Activated gamma-delta T cell (primary cell): ENCODE results near the gene TECPR2.
"Not testable (repeated sequence)": the region's sequence is repeated elsewhere in the genome, so short reads cannot be mapped to it uniquely, and the experiment has no call there.

ENCODE experiments used
- DNase-seq: peaks from one replicate; lab custom pipeline; 2025; lab: John Stamatoyannopoulos, UW
- total RNA-seq, 2 donors: gene quantifications; one replicate each; lab custom pipeline; 2026; lab: John Stamatoyannopoulos, UW

Gene TECPR2
- total RNA-seq: 24.4 to 24.8 reads per million in 2 donors

- DNase-seq: peak; percentile 96
Observed at GRCh38 chr14:102362545-102363181, at the start of gene TECPR2, which contains the start of gene CINP. Gene TECPR2, plus strand, starts transcription at chr14:102362941. Its CDS starts 13,781 bp downstream, at chr14:102376722. Gene CINP, minus strand, starts transcription at chr14:102362890. Its CDS starts 39 bp downstream, at chr14:102362851.

- peak; percentile 63 for DNase-seq
Observed at GRCh38 chr14:102314242-102315011, 48.3 kb upstream of the TECPR2 start.

GRCh38 chr14:102315121-102315520, 47.6 kb upstream of the TECPR2 start:
- DNase-seq: no peak

GRCh38 chr14:102316338-102316742, 46.4 kb upstream of the TECPR2 start:
- DNase-seq: no peak

GRCh38 chr14:102316743-102317563, 45.8 kb upstream of the TECPR2 start:
- DNase-seq: peak; percentile 94

GRCh38 chr14:102317564-102318248, 45.0 kb upstream of the TECPR2 start:
- no peak for DNase-seq

GRCh38 chr14:102318781-102319276, 43.9 kb upstream of the TECPR2 start:
- no peak for DNase-seq

- DNase-seq: peak; percentile 81
Observed at GRCh38 chr14:102319351-102320032, 43.2 kb upstream of the TECPR2 start, which contains the start of gene ZNF839. Gene ZNF839, plus strand, starts transcription at chr14:102319746. Its CDS starts 20 bp downstream, at chr14:102319766.

- no peak for DNase-seq
Observed at GRCh38 chr14:102320033-102320660, 42.6 kb upstream of the TECPR2 start.

- no peak for DNase-seq
Observed at GRCh38 chr14:102320671-102321455, 41.9 kb upstream of the TECPR2 start.

- DNase-seq: no peak
Observed at GRCh38 chr14:102321456-102322422, 41.0 kb upstream of the TECPR2 start.

- DNase-seq: no peak
Observed at GRCh38 chr14:102323102-102323501, 39.6 kb upstream of the TECPR2 start.

- no peak for DNase-seq
Observed at GRCh38 chr14:102325791-102326345, 36.9 kb upstream of the TECPR2 start.

- DNase-seq: no peak
Observed at GRCh38 chr14:102326583-102326982, 36.2 kb upstream of the TECPR2 start.

GRCh38 chr14:102329381-102329780, 33.4 kb upstream of the TECPR2 start:
- not testable (repeated sequence) for DNase-seq

GRCh38 chr14:102330806-102331205, 31.9 kb upstream of the TECPR2 start:
- no peak for DNase-seq

GRCh38 chr14:102333390-102333789, 29.4 kb upstream of the TECPR2 start:
- DNase-seq: no peak
